Measurements from ENCODE around the gene SLC22A14.
"Not testable (repeated sequence)": the region's sequence is repeated elsewhere in the genome, so short reads cannot be mapped to it uniquely, and the experiment has no call there.

The SLC22A14 gene

DNA sequence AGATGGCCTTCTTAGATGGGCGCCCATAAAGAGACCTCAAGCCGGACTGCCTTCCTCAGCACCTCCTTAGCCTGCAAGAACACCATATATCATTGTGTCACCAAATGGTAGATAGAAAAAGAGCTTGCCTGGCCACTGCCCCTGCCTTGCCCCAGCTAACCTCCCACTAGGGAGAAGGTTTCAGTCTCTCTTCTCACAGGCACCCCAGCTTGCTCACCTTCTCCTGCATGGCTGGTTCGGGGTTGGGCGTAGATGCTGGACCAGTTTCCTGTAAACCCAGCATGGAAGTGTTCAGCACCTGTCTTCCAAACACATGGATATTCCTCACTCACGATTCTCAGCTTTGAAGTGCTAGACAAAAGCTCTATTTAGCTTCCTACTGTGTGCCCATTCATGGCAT lies 3.3 kb upstream of the SLC22A14 start:
- H3K4me3 ChIP-seq (ENCODE audit: low read depth, low read length) = no peak overlapping the region
- no peak for DNase-seq (ENCODE audit: low read depth)
- TF ChIP-seq, protein P1, sequence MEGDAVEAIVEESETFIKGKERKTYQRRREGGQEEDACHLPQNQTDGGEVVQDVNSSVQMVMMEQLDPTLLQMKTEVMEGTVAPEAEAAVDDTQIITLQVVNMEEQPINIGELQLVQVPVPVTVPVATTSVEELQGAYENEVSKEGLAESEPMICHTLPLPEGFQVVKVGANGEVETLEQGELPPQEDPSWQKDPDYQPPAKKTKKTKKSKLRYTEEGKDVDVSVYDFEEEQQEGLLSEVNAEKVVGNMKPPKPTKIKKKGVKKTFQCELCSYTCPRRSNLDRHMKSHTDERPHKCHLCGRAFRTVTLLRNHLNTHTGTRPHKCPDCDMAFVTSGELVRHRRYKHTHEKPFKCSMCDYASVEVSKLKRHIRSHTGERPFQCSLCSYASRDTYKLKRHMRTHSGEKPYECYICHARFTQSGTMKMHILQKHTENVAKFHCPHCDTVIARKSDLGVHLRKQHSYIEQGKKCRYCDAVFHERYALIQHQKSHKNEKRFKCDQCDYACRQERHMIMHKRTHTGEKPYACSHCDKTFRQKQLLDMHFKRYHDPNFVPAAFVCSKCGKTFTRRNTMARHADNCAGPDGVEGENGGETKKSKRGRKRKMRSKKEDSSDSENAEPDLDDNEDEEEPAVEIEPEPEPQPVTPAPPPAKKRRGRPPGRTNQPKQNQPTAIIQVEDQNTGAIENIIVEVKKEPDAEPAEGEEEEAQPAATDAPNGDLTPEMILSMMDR (IDR thresholded peaks at IDR 0.05; ENCODE audit: low read depth, low read length) = no peak
- TF ChIP-seq POLR2A (IDR thresholded peaks at IDR 0.05; ENCODE audit: extremely low read depth, insufficient read length) (no peak), MYC (IDR thresholded peaks at IDR 0.05; ENCODE audit: low read depth, low read length) (no peak)
- TF ChIP-seq, protein P2, sequence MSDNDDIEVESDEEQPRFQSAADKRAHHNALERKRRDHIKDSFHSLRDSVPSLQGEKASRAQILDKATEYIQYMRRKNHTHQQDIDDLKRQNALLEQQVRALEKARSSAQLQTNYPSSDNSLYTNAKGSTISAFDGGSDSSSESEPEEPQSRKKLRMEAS (IDR thresholded peaks at IDR 0.05; ENCODE audit: low read depth, low read length) = no peak

DNA sequence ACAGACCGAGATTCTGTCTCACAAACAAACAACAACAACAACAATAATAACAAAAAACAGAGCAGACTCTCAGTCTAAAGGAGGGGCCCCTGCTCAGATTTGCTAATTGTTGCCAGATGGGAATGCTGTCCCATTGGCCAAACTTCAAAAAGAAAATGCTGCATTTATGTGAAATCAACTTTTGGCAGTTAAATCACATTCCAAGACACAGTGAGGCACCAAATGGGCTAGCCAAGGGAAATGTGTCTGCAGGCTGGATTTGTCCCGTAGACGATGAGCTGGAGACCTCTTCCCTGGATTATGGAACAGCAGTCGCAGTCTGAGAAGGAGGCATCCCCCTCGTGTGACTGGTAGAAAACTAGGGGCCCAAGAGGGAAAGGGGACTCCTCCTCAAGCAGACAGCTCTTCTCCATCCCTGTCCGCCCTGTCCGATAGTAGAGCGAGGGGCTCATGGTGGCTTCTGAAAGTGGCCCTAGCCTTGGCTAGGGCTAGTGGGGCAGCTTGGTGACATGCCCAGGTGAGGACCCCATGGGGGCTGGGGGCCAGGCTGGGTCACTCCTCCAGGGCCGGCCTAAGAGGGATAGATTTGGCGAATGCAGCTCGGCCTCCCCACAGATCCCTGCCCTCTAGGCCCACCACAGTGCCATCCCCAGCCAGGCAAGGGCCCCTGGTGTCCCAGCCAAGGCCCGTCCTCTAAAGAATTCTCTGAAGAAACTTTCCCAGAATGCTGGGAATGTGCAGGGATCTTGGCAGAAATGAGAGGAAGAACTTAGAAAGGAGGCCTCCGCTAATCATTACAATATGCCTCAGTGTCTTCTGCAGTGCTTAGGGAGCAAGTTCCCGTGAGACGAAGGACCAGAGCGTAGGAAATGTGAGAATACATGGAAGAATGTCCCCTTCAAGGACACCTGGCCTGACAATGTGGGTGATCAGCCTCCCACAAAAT lies 2.0 kb downstream of the SLC22A14 start:
- no peak overlapping the region for H3K4me3 ChIP-seq (ENCODE audit: low read depth, low read length)
- TF ChIP-seq MYC (IDR thresholded peaks at IDR 0.05; ENCODE audit: low read depth, low read length) (no peak), POLR2A (IDR thresholded peaks at IDR 0.05; ENCODE audit: extremely low read depth, insufficient read length) (no peak)
- TF ChIP-seq, protein P1 (IDR thresholded peaks at IDR 0.05; ENCODE audit: low read depth, low read length) = no peak
- TF ChIP-seq, protein P2 (IDR thresholded peaks at IDR 0.05; ENCODE audit: low read depth, low read length) = no peak
- no peak for DNase-seq (ENCODE audit: low read depth)

DNA sequence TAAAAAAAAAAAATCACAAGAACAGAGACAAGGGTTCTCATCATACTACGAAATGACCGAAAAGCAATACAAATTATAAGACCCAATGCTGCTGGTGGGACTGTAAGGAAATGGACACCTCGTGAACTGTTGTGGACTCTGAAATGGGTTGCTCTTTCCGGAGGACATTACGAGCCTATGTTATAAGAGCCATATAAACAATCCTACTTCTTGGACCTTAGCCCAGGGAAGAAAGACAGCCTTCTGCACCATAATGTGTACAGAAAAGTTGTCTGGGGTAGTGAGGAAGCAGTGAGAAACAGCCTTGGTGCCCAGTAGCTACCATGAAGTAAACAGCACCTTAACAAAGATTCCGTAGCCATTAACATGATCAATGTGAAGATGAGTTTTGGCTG lies 2.7 kb downstream of the SLC22A14 start:
- TF ChIP-seq POLR2A (IDR thresholded peaks at IDR 0.05; ENCODE audit: extremely low read depth, insufficient read length) (no peak), MYC (IDR thresholded peaks at IDR 0.05; ENCODE audit: low read depth, low read length) (no peak)
- TF ChIP-seq, protein P1 (IDR thresholded peaks at IDR 0.05; ENCODE audit: low read depth, low read length) = no peak
- TF ChIP-seq, protein P2 (IDR thresholded peaks at IDR 0.05; ENCODE audit: low read depth, low read length) = no peak
- no peak overlapping the region for H3K4me3 ChIP-seq (ENCODE audit: low read depth, low read length)
- DNase-seq (ENCODE audit: low read depth) = no peak

DNA sequence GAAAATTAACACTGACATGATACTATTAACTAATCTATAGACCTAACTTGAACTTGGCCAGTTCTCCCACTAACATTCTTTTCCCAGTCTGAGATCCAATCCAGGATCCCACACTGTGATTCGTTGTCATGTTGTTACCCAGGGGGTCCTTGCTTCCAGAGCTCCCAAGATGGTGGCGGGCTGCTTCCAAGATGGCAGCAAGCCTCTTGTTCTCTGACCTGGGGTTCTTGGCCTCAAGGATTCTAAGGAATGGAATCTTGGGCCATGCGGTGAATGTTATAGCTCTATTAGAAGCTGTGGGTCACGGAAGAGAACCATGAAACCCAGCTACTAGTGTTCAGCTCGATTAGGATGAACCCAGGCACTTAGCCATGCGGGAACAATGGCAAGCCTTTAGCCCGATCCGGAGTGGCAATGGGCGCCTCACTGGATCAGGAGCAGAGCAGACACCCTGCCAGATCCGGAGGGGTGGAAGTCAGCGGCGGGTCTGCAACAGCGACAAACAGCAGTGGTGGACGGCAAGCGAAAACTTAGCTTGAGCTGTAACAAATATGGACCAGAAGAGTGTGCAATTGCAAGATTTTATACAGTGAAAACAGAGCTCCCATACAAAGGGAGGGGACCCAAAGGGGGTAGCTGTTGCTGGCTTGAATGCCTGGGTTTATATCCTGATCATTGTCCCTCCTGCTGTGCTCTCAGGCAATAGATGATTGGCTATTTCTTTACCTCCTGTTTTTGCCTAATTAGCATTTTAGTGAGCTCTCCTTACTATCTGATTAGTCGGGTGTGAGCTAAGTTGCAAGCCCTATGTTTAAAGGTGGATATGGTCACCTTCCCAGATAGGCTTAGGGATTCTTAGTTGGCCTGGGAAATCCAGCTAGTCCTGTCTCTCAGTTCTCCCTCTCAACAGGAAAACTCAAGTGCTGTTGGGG lies 7.5 kb downstream of the SLC22A14 start:
- not testable (repeated sequence) for DNase-seq (ENCODE audit: low read depth); H3K4me3 ChIP-seq (ENCODE audit: low read depth, low read length)

DNA sequence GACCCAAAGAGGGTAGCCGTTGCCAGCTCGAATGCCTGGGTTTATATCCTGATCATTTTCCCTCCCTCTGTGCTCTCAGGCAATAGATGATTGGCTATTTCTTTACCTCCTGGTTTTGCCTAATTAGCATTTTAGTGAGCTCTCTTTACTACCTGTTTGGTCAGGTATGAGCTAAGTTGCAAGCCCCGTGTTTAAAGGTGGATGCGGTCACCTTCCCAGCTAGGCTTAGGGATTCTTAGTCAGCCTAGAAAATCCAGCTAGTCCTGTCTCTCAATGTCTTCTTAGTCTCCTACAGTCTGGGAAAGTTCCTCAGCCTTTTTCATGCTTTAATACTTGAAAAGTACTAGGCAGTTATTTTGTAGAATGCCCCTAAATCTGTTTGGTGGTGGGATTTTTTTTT lies 15.0 kb downstream of the SLC22A14 start:
- not testable (repeated sequence) for H3K4me3 ChIP-seq (ENCODE audit: low read depth, low read length); DNase-seq (ENCODE audit: low read depth)

DNA sequence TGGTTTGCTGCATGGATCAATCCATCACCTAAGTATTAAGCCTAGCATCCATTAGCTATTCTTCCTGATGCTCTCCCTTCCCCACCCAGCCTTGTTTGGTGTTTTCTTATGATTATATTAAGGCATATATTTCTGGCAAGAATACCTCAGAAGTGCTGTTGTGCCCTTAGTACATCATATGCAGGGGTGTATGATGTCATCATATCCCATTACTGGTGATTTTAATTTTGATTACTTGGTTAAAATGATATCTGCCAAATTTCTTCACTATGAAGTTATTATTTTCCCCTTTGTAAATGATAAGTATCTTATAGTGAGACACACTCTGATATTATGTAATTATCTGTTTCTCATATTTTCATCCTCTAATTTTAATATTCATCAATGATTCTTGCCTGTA lies 15.4 kb downstream of the SLC22A14 start:
- no peak for DNase-seq (ENCODE audit: low read depth)
- H3K4me3 ChIP-seq (ENCODE audit: low read depth, low read length) = no peak overlapping the region
- TF ChIP-seq, protein P1 (IDR thresholded peaks at IDR 0.05; ENCODE audit: low read depth, low read length) = no peak
- TF ChIP-seq, protein P2 (IDR thresholded peaks at IDR 0.05; ENCODE audit: low read depth, low read length) = no peak
- TF ChIP-seq MYC (IDR thresholded peaks at IDR 0.05; ENCODE audit: low read depth, low read length) = no peak
